Measurements from ENCODE around the gene ACSM2B.

- TF ChIP-seq CTCF (IDR thresholded peaks at IDR 0.05) (no peak), POLR2AphosphoS5 (IDR thresholded peaks at IDR 0.05) (no peak), POLR2A (IDR thresholded peaks at IDR 0.05) (no peak)
These were observed 59.0 kb downstream of the ACSM2B start for GRCh38 chr16:20517149-20517548.

All from stomach (tissue), 4 donors.